GM12801 (cell line): ENCODE results near the gene EMILIN2.

Experiments used
- TF ChIP-seq, protein P1 (sequence below): IDR thresholded peaks from one replicate; pipeline ENCODE4 v1.5.1; 2011; ENCODE audit warnings: control low read depth; ENCODE audit not compliant: insufficient read length; ENCODE audit errors: extremely low read depth

The EMILIN2 gene

DNA sequence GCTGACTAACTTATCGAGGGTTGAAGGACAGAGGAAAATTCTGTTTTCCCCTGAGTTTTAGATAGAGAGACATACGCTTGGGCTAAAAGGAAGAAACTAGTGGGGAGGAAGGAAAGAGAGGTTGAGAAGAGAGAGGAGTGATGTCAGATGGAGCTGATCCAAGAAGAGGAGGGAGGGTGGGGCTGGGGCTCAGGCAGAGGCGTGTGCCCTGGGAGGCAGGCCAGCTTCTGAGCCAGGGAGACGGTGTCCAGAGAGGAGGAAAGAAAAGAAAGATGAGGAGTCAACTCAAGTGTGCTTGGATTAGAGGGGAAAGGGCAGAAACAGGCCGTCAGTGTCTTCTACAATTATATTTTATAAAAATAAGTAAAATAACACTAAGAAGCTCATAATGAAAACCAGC, 56.2 kb downstream of the EMILIN2 start:
- TF ChIP-seq, protein P1, sequence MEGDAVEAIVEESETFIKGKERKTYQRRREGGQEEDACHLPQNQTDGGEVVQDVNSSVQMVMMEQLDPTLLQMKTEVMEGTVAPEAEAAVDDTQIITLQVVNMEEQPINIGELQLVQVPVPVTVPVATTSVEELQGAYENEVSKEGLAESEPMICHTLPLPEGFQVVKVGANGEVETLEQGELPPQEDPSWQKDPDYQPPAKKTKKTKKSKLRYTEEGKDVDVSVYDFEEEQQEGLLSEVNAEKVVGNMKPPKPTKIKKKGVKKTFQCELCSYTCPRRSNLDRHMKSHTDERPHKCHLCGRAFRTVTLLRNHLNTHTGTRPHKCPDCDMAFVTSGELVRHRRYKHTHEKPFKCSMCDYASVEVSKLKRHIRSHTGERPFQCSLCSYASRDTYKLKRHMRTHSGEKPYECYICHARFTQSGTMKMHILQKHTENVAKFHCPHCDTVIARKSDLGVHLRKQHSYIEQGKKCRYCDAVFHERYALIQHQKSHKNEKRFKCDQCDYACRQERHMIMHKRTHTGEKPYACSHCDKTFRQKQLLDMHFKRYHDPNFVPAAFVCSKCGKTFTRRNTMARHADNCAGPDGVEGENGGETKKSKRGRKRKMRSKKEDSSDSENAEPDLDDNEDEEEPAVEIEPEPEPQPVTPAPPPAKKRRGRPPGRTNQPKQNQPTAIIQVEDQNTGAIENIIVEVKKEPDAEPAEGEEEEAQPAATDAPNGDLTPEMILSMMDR = no peak

DNA sequence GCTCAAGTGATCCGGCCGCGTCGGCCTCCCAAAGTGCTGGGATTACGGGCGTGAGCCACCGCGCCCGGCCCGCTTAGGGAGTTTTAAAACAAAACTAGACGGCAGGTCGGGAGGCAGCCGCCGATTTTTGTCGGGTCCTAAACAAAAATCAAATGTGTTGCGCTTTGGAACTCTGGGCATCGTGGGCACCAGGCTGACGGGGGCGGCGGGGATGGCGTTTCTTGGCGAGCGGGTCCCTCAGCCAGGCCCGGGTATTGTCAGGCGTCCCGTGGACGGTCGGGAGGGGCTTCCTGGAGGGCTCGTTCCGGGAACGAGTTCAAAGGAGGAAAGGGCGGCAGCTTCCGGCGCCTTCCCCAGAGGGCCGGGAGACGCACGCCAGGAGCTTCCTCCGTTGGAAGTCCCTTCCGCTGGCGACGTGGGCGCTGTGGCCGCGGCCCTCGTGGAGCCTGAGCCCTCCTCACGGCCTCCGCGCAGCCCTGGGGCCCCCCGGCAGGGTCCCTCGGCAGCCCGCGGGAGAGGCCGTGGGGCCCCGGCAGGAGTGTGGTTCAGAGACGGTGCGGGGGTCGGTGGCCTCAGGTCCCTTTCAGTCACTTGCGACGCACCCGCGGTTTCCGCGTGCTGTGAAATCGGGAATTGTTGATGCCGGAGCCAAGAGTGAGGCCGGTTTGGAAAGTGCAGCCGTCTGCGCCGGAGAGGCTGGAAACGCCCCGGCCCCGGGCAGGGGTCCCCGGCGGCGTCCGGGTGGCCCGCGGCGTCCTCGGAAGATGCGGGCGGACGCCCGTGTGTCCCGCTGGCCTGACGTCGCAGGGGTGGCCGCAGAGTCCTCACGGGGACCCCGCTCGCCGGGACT, 59.3 kb downstream of the EMILIN2 start:
- TF ChIP-seq, protein P1 = no peak

GRCh38 chr18:2906704-2907549, 60.1 kb downstream of the EMILIN2 start:
- TF ChIP-seq, protein P1 = no peak

DNA sequence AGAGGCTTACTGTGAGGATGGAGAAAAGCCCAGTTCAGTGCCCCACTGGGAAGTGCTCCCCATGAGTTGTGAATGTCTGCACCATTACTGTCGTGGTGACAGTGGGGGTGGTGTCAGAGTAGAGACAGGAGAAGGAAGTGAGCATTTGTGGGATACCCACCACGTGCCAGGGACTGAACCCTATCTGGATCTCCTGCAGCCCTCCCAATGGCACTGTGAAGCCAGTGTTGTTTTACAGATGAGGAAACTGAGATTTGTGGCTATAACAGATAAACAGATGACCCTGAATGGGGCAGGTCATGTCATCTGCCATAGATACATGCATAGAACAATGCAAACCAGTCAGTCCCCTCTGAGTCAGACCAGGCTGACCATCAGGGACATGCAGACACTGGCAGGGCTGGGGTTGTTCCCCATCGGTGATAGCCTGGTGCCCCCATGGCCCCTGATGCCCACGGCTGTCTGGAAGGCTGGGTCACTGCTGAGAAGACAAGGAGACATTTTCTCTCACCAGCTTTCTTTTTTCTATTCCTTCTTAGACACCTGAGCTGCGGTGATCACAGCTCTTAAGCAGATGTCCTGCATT, 60.8 kb downstream of the EMILIN2 start:
- TF ChIP-seq, protein P1 = no peak

GRCh38 chr18:2908166-2908945, 61.5 kb downstream of the EMILIN2 start:
- TF ChIP-seq, protein P1 = no peak

- TF ChIP-seq, protein P1 = no peak
Observed at GRCh38 chr18:2908946-2909335, 62.1 kb downstream of the EMILIN2 start.
